Lower leg skin (tissue), 3 donors: ENCODE data around the gene GHITM.

Experiments
- CTCF ChIP-seq, 3 donors: fragments of 450-650 bp; IDR thresholded peaks; one replicate each; pipeline ENCODE4 v1.5.1; 2016; ENCODE audit warnings: antibody characterized with exemption in 3 of 3, mild to moderate bottlenecking in 3 of 3, moderate library complexity in 2 of 3
- POLR2A ChIP-seq, 2 donors: fragments of 450-650 bp; IDR thresholded peaks; one replicate each; pipeline ENCODE4 v1.6.1; 2016 to 2017; ENCODE audit warnings: antibody characterized with exemption in 2 of 2, mild to moderate bottlenecking in 1 of 2, moderate library complexity in 1 of 2

DNA sequence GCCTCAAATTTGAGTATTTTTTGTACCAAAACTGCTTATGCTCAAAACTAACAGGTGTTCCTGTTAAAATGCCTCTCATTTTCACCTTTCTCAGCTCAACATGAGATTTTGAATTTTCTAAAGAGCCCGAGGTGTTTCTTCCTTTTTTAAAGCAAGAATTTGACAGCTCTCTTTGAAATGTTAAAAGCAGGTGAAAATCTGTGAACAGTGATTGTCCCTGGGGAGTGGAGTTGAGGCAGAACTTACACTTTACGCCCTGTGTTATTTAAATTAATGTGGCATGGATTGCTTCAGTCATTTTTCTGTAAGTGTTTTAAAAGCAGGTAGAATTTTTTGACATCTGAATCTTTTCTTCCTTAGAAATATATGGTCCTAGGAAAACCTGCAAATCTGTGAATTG lies 25.1 kb downstream of the GHITM start:
- TF ChIP-seq POLR2A (IDR thresholded peaks at IDR 0.05): no peak
- TF ChIP-seq CTCF (IDR thresholded peaks at IDR 0.05): no peak
